ENCODE results near the gene SYNJ1.

The SYNJ1 gene

GRCh38 chr21:32581732-32582131 lies 146.1 kb downstream of the SYNJ1 start:
- Histone ChIP-seq H3K4me3 (ENCODE audit: low read depth, low read length) (no peak overlapping the region), H3K36me3 (replicated peaks) (no peaks in the 10 kb centered on the region), H3K27me3 (replicated peaks) (peaks cover 10% of the 10 kb centered on the region), H3K27ac (no peak overlapping the region)
- no peak for DNase-seq
- in situ Hi-C loops (cut with HindIII; ENCODE audit: low pct_ligation_motif_present, low sequenced_read_pairs) = no loop called here
- no peak for TF ChIP-seq CTCF (IDR thresholded peaks at IDR 0.05; ENCODE audit: low read depth, low read length, missing control alignments)

- TF ChIP-seq CTCF (IDR thresholded peaks at IDR 0.05; ENCODE audit: low read depth, low read length, missing control alignments) = no peak
Measured at GRCh38 chr21:32580949-32581348, 146.9 kb downstream of the SYNJ1 start.

More at GRCh38 chr21:32580949-32581348, 146.9 kb downstream of the SYNJ1 start:
- Histone ChIP-seq H3K4me3 (ENCODE audit: low read depth, low read length) (no peak overlapping the region), H3K27ac (no peak overlapping the region), H3K27me3 (replicated peaks) (peaks cover 10% of the 10 kb centered on the region), H3K36me3 (replicated peaks) (no peaks in the 10 kb centered on the region)
- in situ Hi-C loops (cut with HindIII; ENCODE audit: low pct_ligation_motif_present, low sequenced_read_pairs) = no loop called here
- DNase-seq = no peak

Measured in brain microvascular endothelial cell (primary cell).